Naive thymus-derived CD8-positive, alpha-beta T cell (primary cell): ENCODE data around the gene WDFY1. TPM values are rescaled to one million over a fixed set of nuclear protein-coding genes. Genes with fewer than 3 reads are reported as not detected.

ENCODE experiments used
- ATAC-seq, 2 donors: fragments of 150-1000 bp; cut with Tn5 transposase in 1 of 2; sonication (Bioruptor Pico), chemical (Tn5 transposase) in 1 of 2; 1 replicate in 1 of 2; 2 replicates in 1 of 2; pipeline ENCODE4 v1.10.0; 2021; ENCODE audit warnings: mild to moderate bottlenecking in 2 of 2, moderate library complexity in 2 of 2
- POLR2A ChIA-PET: fragments of 350-600 bp; sonication (Branson Sonifier 250); formaldehyde crosslinking; loops from one replicate; lab custom pipeline; 2021; ENCODE audit warnings: antibody characterized with exemption; lab: Charles Lee
- DNase-seq, 10 donors: peaks; one replicate each; pipeline versions ENCODE4 v3.0.0 to v3.0.0-alpha.2; 2020 to 2022
- H3K27ac Mint-ChIP-seq, 10 donors: one replicate each; pipeline ENCODE4 v1.8.0; 2020 to 2022; ENCODE audit warnings: mild to moderate bottlenecking in 10 of 10, mixed read lengths in 10 of 10, moderate library complexity in 4 of 10, inconsistent platforms in 1 of 10
- H3K27me3 Mint-ChIP-seq, 5 donors: one replicate each; pipeline ENCODE4 v1.8.0; 2021 to 2022; ENCODE audit warnings: mixed read lengths in 5 of 5
- H3K36me3 Mint-ChIP-seq, 3 donors: one replicate each; pipeline ENCODE4 v1.8.0; 2020 to 2022; ENCODE audit warnings: mixed read lengths in 3 of 3, mild to moderate bottlenecking in 2 of 3, inconsistent platforms in 1 of 3
- H3K4me1 Mint-ChIP-seq, 4 donors: one replicate each; pipeline ENCODE4 v1.8.0; 2021 to 2022; ENCODE audit warnings: mixed read lengths in 4 of 4
- H3K4me3 Mint-ChIP-seq, 10 donors: one replicate each; pipeline ENCODE4 v1.8.0; 2020 to 2022; ENCODE audit warnings: mild to moderate bottlenecking in 10 of 10, mixed read lengths in 10 of 10, moderate library complexity in 6 of 10, inconsistent platforms in 1 of 10
- H3K9me3 Mint-ChIP-seq, 9 donors: one replicate each; pipeline ENCODE4 v1.8.0; 2020 to 2022; ENCODE audit warnings: mixed read lengths in 9 of 9, mild to moderate bottlenecking in 3 of 9, inconsistent platforms in 1 of 9, moderate library complexity in 1 of 9
- polyA plus RNA-seq, 3 donors: library from polyadenylated mRNA; unstranded; fragments of 300-500 nt; fragmentation: Illumina TruSeq; gene quantifications; one replicate each; pipeline ENCODE4 v1.2.3, GENCODE V29; 2021
- total RNA-seq, 8 experiments: library from RNA in 2 of 8; stranded (reverse) in 2 of 8; gene quantifications; one replicate each; pipeline ENCODE4 v1.2.3 and lab custom pipeline; 2021 to 2026

Gene WDFY1
- total and polyA plus RNA-seq, 5 experiments from 2014 or later, result 15.7 to 32.0 (median 24.1) TPM

DNA sequence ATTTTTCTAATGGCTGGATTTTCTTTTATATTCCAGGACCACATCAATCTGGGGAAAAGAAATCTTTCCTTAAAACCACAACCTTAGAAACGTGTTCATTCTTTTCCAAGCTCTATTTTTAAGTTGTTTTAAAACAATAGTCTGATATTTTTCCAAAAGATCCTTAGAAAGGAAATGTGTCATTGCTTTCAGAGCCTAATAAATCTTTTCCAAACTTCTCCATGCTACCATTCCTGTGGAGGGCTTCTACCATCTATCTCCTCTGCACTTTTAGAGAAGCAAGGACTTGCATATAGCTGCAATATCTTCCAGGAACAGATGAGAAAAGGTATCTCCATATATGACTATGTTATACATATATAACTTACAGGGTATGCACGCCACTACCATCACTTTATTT lies 21.2 kb downstream of the WDFY1 start:
- H3K27me3 Mint-ChIP-seq, result no peaks in the 10 kb centered on the region
- ATAC-seq, result no peak
- POLR2A ChIA-PET, result no interaction called here
- H3K36me3 Mint-ChIP-seq, result peaks cover 0 to 8% (median 6%) of the 10 kb centered on the region in 3 donors
- H3K27ac Mint-ChIP-seq, result peak overlapping the region in 1 of 10 donors; percentile 80
- H3K9me3 Mint-ChIP-seq, result peaks cover 0 to 9% (median 0%) of the 10 kb centered on the region in 9 donors
- no peak for DNase-seq
- H3K4me1 Mint-ChIP-seq, result peaks cover 12 to 43% (median 21%) of the 10 kb centered on the region in 4 donors
- H3K4me3 Mint-ChIP-seq, result no peak overlapping the region

DNA sequence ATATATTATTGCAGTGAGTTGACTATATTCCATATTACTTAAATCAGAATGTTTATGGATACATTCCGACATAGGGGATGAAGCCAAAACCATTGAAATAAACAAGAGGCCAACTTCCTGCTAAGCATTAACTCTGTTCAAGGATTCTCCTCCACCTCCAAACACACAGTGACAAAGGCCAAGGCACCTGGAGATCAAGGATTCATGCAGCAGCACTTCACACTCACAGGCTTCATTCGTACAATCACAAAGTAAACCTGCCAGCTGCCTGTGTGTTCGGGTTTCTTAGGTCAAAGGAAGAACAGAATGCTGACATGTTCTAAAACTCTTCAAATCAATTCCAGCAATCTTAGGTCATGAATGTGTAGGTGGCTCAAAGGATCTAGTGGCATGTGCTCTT lies 22.8 kb downstream of the WDFY1 start:
- Mint-ChIP-seq H3K27me3 (no peaks in the 10 kb centered on the region), H3K9me3 (peaks cover 0 to 8% (median 0%) of the 10 kb centered on the region in 9 donors), H3K27ac (no peak overlapping the region), H3K36me3 (peaks cover 0 to 16% (median 12%) of the 10 kb centered on the region in 3 donors), H3K4me3 (no peak overlapping the region), H3K4me1 (peaks cover 8 to 27% (median 17%) of the 10 kb centered on the region in 4 donors)
- DNase-seq (no peak), ATAC-seq (no peak)
- POLR2A ChIA-PET, result no interaction called here

DNA sequence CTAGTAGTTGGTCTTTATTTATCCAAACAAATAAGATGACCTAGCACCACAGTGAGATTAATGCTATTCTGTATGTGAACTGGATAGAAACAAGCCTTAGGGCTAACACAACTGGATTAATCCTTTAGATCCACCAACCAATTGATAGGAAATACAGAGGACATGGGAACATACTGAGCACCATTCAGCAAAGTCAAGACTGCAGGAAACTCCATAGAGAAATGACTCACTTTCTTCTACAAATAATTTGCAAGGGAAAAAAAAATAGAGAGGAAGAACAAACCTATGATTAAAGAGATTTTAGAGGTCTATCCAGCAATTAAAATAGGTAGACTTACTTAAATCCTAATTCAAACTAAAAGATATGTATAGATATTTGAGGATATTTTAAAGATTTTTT lies 23.9 kb downstream of the WDFY1 start:
- peaks cover 0 to 1% (median 0%) of the 10 kb centered on the region in 9 donors for H3K9me3 Mint-ChIP-seq
- no peaks in the 10 kb centered on the region for H3K27me3 Mint-ChIP-seq
- POLR2A ChIA-PET, result no interaction called here
- peak overlapping the region in 1 of 10 donors; percentile 22 for H3K27ac Mint-ChIP-seq
- DNase-seq (no peak), ATAC-seq (no peak)
- H3K36me3 Mint-ChIP-seq, result peaks cover 0 to 27% (median 12%) of the 10 kb centered on the region in 3 donors
- no peak overlapping the region for H3K4me3 Mint-ChIP-seq
- peaks cover 8 to 27% (median 16%) of the 10 kb centered on the region in 4 donors for H3K4me1 Mint-ChIP-seq

- peaks cover 0 to 37% (median 12%) of the 10 kb centered on the region in 3 donors for H3K36me3 Mint-ChIP-seq
- ATAC-seq (no peak), DNase-seq (no peak)
- POLR2A ChIA-PET, result no interaction called here
- no peak overlapping the region for H3K4me3 Mint-ChIP-seq
- no peak overlapping the region for H3K27ac Mint-ChIP-seq
- peaks cover 11 to 20% (median 14%) of the 10 kb centered on the region in 4 donors for H3K4me1 Mint-ChIP-seq
- H3K27me3 Mint-ChIP-seq, result no peaks in the 10 kb centered on the region
- H3K9me3 Mint-ChIP-seq, result no peaks in the 10 kb centered on the region
Measured at GRCh38 chr2:223920109-223920508, 25.0 kb downstream of the WDFY1 start.

- peaks cover 0 to 43% (median 13%) of the 10 kb centered on the region in 3 donors for H3K36me3 Mint-ChIP-seq
- no peak for ATAC-seq
- POLR2A ChIA-PET, result no interaction called here
- H3K9me3 Mint-ChIP-seq, result no peaks in the 10 kb centered on the region
- no peak overlapping the region for H3K4me3 Mint-ChIP-seq
- H3K27ac Mint-ChIP-seq, result peak overlapping the region in 1 of 10 donors; percentile 64
- DNase-seq, result no peak
- H3K27me3 Mint-ChIP-seq, result no peaks in the 10 kb centered on the region
- peaks cover 11 to 20% (median 13%) of the 10 kb centered on the region in 4 donors for H3K4me1 Mint-ChIP-seq
Measured at GRCh38 chr2:223918671-223919134, 26.4 kb downstream of the WDFY1 start.

GRCh38 chr2:223916181-223916920 lies 28.8 kb downstream of the WDFY1 start:
- Mint-ChIP-seq H3K9me3 (no peaks in the 10 kb centered on the region), H3K4me3 (no peak overlapping the region), H3K36me3 (peaks cover 0 to 52% (median 20%) of the 10 kb centered on the region in 3 donors), H3K27ac (peak overlapping the region in 1 of 10 donors; percentile 27), H3K4me1 (peaks cover 6 to 13% (median 10%) of the 10 kb centered on the region in 4 donors), H3K27me3 (no peaks in the 10 kb centered on the region)
- DNase-seq (no peak), ATAC-seq (no peak)
- POLR2A ChIA-PET, result no interaction called here

DNA sequence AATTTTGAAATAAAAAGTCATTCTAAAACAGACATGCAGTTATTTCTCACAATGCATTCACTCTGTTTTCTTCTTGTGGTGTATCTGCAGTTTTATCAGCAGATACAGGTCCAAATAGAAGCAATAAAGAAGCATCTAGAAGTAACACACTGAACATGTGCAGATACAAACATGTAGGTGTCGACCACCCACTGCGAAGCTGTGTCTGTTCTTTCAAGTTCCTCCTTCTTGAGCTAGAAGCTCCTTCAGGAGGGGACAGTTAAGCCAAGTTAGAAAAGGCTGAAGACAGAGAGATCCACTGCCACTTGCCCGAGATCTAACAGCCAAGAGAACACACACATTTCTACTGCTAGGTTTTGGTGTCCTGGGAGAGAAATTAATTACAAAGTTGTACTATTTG lies 30.1 kb downstream of the WDFY1 start:
- DNase-seq, result no peak
- Mint-ChIP-seq H3K4me1 (peaks cover 2 to 13% (median 4%) of the 10 kb centered on the region in 4 donors), H3K36me3 (peaks cover 0 to 58% (median 20%) of the 10 kb centered on the region in 3 donors), H3K27ac (no peak overlapping the region), H3K4me3 (no peak overlapping the region), H3K27me3 (no peaks in the 10 kb centered on the region), H3K9me3 (no peaks in the 10 kb centered on the region)
- POLR2A ChIA-PET, result no interaction called here
- no peak for ATAC-seq

DNA sequence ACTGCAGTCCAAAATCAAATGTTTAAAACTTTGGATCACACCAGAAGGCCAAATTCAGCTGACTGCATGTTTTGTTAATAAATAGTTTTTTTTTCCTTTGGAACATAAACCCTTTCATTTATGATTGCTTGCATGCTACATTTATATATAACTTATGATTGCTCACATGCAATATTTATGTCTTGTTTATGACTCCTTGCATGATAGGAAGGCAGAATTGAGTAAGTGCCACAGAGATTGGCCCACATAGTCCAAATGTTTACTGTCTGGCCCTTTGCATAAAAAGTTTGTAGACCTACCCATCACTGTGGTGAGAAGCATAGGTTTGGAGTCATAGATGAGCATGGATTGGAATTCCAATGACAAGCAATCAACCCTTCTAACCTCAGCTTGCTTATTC lies 30.8 kb downstream of the WDFY1 start:
- POLR2A ChIA-PET, result no interaction called here
- no peak overlapping the region for H3K4me3 Mint-ChIP-seq
- peaks cover 0 to 59% (median 20%) of the 10 kb centered on the region in 3 donors for H3K36me3 Mint-ChIP-seq
- no peak for DNase-seq
- H3K27me3 Mint-ChIP-seq, result no peaks in the 10 kb centered on the region
- H3K4me1 Mint-ChIP-seq, result peaks cover 0 to 17% (median 7%) of the 10 kb centered on the region in 4 donors
- no peak overlapping the region for H3K27ac Mint-ChIP-seq
- no peaks in the 10 kb centered on the region for H3K9me3 Mint-ChIP-seq
- no peak for ATAC-seq

DNA sequence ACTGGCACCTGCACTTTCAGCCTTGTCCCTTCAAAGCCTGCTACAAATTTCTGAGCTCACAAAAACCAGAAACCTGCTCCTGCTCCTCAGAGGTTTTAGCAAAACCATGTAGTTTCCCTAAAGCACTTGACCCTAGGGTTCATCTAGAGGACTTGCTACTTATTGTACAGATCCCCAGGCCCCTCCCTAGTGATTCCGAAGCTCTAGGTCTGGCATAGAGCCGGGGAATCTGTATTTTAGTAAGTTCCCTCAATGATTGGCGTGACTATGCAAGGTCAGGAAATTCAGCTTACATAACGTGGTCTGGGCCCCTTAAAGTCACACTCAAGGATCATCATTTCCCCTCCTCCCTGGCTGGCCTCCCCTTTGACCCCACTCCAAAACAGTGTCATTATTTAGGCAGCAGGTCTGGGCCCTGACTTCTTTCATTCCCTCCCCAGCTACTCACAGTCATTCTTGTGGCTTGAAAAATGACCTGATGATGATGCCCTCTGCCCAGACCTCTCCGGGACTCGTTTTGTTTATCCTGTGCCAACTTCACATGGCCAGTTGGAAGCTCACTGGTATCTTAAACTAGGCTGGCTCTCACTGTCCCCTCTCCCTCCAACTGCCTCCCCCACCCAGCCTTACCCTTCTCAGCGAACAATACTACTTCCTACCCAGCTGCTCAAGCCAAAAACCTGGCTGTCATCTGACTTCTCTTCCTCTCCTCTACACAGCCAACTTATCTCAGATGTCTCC lies 36.0 kb downstream of the WDFY1 start:
- Mint-ChIP-seq H3K4me1 (peaks cover 4 to 19% (median 14%) of the 10 kb centered on the region in 4 donors), H3K36me3 (peaks cover 0 to 49% (median 13%) of the 10 kb centered on the region in 3 donors), H3K27me3 (no peaks in the 10 kb centered on the region), H3K4me3 (no peak overlapping the region), H3K27ac (peak overlapping the region in 2 of 10 donors; percentile 8 to 87), H3K9me3 (no peaks in the 10 kb centered on the region)
- ATAC-seq, result no peak
- DNase-seq, result no peak
- POLR2A ChIA-PET, result no interaction called here

- H3K27me3 Mint-ChIP-seq, result no peaks in the 10 kb centered on the region
- H3K9me3 Mint-ChIP-seq, result no peaks in the 10 kb centered on the region
- H3K4me3 Mint-ChIP-seq, result no peak overlapping the region
- H3K27ac Mint-ChIP-seq, result peak overlapping the region in 3 of 10 donors; percentile 7 to 41 (median 24)
- no peak for DNase-seq
- POLR2A ChIA-PET, result no interaction called here
- no peak for ATAC-seq
- H3K36me3 Mint-ChIP-seq, result peaks cover 0 to 55% (median 13%) of the 10 kb centered on the region in 3 donors
- peaks cover 4 to 19% (median 14%) of the 10 kb centered on the region in 4 donors for H3K4me1 Mint-ChIP-seq
Measured at GRCh38 chr2:223908304-223908998, 36.7 kb downstream of the WDFY1 start.

DNA sequence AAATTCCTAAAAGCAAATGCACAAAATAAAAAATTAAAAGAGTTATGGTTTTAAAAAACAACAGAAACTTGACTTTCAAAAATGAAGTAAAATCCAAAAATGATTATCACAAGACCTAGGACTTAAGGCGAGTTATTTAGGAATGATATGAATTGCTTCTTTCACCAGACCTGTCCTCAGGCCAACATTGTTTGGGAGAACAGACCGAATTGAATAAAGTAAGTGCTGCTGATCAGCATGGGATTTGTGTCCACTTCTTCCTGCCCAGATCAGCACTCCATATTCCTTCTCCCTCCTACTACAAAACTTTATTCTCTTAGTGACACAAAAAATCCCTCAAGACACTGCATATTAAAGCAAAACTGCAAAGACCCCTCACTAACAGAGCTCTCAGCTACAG lies 39.1 kb downstream of the WDFY1 start:
- Mint-ChIP-seq H3K36me3 (peaks cover 0 to 62% (median 10%) of the 10 kb centered on the region in 3 donors), H3K27me3 (no peaks in the 10 kb centered on the region), H3K4me3 (no peak overlapping the region), H3K4me1 (peaks cover 2 to 19% (median 14%) of the 10 kb centered on the region in 4 donors), H3K27ac (no peak overlapping the region), H3K9me3 (no peaks in the 10 kb centered on the region)
- ATAC-seq (no peak), DNase-seq (no peak)
- POLR2A ChIA-PET, result no interaction called here

GRCh38 chr2:223901854-223902253 lies 43.3 kb downstream of the WDFY1 start:
- Mint-ChIP-seq H3K4me1 (peaks cover 0 to 8% (median 0%) of the 10 kb centered on the region in 4 donors), H3K36me3 (peaks cover 0 to 77% (median 27%) of the 10 kb centered on the region in 3 donors), H3K27ac (no peak overlapping the region), H3K4me3 (no peak overlapping the region), H3K9me3 (no peaks in the 10 kb centered on the region), H3K27me3 (no peaks in the 10 kb centered on the region)
- ATAC-seq (no peak), DNase-seq (no peak)
- POLR2A ChIA-PET, result no interaction called here
